Measurements from ENCODE around the gene GAP43. TPM values are rescaled to one million over a fixed set of nuclear protein-coding genes. Genes with fewer than 3 reads are reported as not detected.

GAP43 gene
- total RNA-seq, 4 donors from 2014 or later = 0.36 TPM; not detected in 3

DNA sequence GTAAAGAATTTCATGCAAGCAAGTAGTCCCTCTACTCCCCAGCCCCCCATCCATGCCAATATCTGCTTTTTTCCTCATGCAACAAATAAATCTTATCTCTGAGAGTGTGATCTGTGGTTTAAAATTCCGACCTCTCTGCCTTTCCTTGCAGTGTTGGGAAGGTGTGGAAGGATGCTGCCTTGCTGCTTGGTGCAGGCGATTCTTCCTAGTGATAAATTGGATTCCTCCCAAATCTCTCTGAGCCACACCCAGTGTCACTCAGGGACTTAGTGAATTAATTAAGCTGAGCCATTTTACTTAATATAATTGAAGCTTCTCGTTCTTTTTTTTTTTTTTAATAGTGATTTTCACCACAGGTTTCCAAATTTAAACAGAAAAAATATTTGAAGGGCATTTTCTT is 3.4 kb downstream of the GAP43 start:
- TF ChIP-seq, protein P1, sequence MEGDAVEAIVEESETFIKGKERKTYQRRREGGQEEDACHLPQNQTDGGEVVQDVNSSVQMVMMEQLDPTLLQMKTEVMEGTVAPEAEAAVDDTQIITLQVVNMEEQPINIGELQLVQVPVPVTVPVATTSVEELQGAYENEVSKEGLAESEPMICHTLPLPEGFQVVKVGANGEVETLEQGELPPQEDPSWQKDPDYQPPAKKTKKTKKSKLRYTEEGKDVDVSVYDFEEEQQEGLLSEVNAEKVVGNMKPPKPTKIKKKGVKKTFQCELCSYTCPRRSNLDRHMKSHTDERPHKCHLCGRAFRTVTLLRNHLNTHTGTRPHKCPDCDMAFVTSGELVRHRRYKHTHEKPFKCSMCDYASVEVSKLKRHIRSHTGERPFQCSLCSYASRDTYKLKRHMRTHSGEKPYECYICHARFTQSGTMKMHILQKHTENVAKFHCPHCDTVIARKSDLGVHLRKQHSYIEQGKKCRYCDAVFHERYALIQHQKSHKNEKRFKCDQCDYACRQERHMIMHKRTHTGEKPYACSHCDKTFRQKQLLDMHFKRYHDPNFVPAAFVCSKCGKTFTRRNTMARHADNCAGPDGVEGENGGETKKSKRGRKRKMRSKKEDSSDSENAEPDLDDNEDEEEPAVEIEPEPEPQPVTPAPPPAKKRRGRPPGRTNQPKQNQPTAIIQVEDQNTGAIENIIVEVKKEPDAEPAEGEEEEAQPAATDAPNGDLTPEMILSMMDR (IDR thresholded peaks at IDR 0.05) = no peak
- DNase-seq (ENCODE audit: low spot score) = no peak
- no peak for ATAC-seq (ENCODE audit: low FRiP score)

DNA sequence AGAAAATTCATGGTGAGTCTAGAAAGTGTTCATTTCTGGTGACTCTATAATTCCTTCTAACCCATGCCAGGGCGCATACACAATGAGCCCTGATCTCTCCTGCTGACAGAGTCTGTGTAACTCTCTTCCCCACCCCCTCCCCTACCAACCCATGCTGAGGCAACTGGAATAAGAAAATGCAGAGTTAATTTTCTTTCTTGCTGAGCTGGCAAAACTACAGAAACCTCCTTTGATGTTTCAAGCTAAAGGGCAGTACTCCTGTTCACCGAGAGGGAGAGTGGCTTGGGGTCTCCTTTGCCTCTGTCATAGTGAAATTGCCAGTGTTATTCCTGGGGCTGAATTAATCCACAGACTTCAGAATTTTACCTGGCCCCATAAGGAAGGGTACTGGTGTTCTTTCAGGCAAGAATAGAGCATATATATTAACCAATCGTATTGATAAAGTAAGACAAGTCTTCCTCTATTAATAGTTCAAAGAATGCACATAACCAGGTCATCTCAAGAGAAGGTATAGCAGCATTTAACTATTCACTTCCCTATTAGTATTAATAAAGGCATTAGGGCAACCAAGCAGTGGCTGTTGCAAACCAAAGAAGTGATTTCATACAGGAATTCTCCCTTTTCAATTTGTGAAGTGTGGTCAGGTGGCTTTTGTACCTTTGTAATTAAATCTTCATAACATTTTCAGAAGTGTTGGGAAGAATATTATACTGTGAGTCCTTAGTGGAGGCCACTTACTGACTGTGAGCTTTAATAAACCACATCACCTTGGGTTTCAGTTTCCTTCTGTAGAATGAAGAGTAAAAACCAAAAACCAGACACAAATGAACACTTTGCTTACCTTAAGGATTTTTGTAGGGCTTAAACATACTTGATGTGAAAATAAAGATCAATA is 4.1 kb downstream of the GAP43 start:
- TF ChIP-seq, protein P1 (IDR thresholded peaks at IDR 0.05) = no peak
- DNase-seq (ENCODE audit: low spot score) (no peak), ATAC-seq (ENCODE audit: low FRiP score) (no peak)

DNA sequence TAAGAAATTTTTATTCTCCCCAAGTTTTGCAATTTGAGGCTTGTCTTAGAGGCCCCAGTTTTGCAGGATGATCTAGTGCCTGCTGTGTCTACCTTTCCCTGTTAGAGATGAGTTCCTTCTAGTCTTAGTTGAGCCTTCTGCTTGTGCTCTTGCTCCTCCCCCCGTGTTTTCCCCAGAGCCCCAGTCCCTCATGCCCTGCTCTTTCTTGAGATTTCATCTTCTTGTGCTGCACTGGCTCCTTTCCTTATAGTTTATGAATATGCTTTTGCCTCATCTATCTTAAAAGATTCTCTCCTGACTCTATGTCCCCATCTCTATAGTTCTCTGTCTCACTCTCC is 4.7 kb downstream of the GAP43 start:
- ATAC-seq (ENCODE audit: low FRiP score) = no peak
- TF ChIP-seq, protein P1 (IDR thresholded peaks at IDR 0.05) = no peak
- no peak for DNase-seq (ENCODE audit: low spot score)

DNA sequence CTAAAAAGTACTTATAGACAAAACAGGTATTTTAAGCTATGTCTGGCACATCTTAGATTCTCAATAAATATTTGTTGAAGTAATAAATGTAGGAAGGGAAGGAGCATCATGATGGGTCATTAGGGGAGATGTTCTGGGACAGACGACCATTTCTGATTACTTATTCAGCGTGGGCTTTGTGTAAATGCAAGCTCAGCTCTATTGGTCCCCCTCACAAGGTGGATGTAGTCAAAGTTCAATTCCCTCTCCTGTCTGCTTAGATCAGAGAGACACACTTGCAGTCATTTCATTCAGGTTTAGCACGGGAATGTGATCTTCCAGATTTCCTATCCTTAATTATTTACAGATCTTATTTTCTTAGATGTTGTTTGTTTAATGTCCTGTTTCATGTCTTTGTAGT is 7.5 kb downstream of the GAP43 start:
- DNase-seq (ENCODE audit: low spot score) (no peak), ATAC-seq (ENCODE audit: low FRiP score) (no peak)
- TF ChIP-seq, protein P1 (IDR thresholded peaks at IDR 0.05) = no peak

DNA sequence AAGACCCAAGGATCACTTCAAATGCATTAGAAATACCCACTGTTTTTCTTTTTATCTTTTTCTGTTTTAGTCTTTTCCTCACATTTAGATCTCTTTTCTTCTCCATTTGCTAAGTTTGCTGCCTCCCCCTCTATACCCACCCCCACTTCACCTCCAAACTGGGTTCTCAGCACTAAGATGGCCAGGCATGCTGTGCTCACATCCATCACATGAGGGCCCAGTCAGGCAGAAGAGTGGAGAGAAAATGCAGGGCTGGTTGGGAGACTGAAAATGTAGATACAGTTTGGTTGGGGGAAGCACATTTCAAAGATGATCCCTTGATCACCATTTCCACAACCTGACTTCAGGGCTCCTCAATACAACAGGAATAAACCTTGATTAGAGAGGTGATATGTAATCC is 8.7 kb downstream of the GAP43 start:
- no peak for DNase-seq (ENCODE audit: low spot score)
- TF ChIP-seq, protein P1 (IDR thresholded peaks at IDR 0.05) = no peak
- no peak for ATAC-seq (ENCODE audit: low FRiP score)

DNA sequence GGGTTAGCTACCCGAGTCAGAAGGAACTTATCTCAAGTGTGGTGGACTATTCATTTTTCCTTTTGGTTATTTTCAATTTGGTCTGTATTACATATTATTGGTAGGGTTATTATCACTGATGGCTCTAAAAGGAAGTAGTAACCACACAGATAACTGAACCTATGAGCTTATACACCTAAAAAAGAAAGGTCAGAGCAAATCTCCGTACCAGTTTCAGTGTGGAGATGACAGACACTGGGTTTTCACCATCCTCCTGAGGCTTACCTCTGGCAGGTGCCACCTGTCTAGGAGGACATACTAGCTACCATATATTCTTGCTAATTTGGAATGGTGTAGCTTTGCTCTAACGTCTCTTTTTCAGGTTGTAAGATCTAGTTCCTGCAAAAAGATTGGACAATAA is 10.2 kb downstream of the GAP43 start:
- ATAC-seq (ENCODE audit: low FRiP score) = no peak
- no peak for DNase-seq (ENCODE audit: low spot score)
- TF ChIP-seq, protein P1 (IDR thresholded peaks at IDR 0.05) = no peak

DNA sequence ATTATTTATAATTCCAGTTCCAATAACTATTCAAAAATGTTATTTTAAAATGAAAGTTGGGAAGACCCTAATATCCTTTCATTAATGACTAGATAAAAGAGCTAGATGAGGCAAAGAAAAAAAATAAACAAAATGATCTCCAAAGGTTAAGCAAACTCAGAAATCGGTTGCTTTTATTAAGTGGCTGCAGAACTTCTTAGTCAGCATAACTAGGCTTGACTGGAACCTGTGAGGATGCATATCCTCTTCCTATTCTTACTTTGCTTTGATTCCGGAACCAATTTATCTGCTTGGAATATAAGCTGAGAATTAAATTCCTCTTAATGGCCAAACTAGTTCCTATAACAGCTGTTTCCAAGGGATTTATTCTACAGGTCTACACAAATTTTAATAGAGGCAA is 10.7 kb downstream of the GAP43 start:
- TF ChIP-seq, protein P1 (IDR thresholded peaks at IDR 0.05) = no peak

More for the DNA sequence above, 10.7 kb downstream of the GAP43 start:
- ATAC-seq (ENCODE audit: low FRiP score) (no peak), DNase-seq (ENCODE audit: low spot score) (no peak)
